DOHH2 (cell line): ENCODE measurements around the gene GPR3.

Experiments used
- CTCF ChIP-seq: fragments of 200-600 bp; sonication (generic); IDR thresholded peaks from one replicate; pipeline ENCODE4 v1.5.1; 2014; ENCODE audit warnings: antibody characterized with exemption, mild to moderate bottlenecking, low read depth, low read length; ENCODE audit not compliant: poor library complexity, severe bottlenecking
- EZH2phosphoT487 ChIP-seq: fragments of 200-600 bp; sonication (generic); IDR thresholded peaks from 2 replicates; pipeline ENCODE4 v1.6.1; 2017; ENCODE audit warnings: borderline replicate concordance, mild to moderate bottlenecking, antibody characterized with exemption, low read length, moderate library complexity, mixed read lengths

- no peak for TF ChIP-seq CTCF
- TF ChIP-seq EZH2phosphoT487: no peak
Observed at GRCh38 chr1:27355683-27356082, 36.7 kb upstream of the GPR3 start.
